Mammary epithelial cell (primary cell): ENCODE measurements around the gene CLMP.

Source experiments
- EZH2 ChIP-seq: IDR thresholded peaks from 2 replicates; pipeline ENCODE4 v1.6.1; 2012; ENCODE audit warnings: low read length, inconsistent platforms, borderline replicate concordance
- TF ChIP-seq, protein P1 (sequence below), 2 donors: IDR thresholded peaks in 1 of 2; conservative IDR thresholded peaks in 1 of 2; 2 replicates each; pipeline ENCODE4 v1.5.1; 2011 to 2012; ENCODE audit warnings: inconsistent platforms in 2 of 2, low read length in 2 of 2, mild to moderate bottlenecking in 2 of 2, control low read depth in 1 of 2, low read depth in 1 of 2; ENCODE audit not compliant: insufficient read depth in 1 of 2; ENCODE audit errors: extremely low read depth in 1 of 2

DNA sequence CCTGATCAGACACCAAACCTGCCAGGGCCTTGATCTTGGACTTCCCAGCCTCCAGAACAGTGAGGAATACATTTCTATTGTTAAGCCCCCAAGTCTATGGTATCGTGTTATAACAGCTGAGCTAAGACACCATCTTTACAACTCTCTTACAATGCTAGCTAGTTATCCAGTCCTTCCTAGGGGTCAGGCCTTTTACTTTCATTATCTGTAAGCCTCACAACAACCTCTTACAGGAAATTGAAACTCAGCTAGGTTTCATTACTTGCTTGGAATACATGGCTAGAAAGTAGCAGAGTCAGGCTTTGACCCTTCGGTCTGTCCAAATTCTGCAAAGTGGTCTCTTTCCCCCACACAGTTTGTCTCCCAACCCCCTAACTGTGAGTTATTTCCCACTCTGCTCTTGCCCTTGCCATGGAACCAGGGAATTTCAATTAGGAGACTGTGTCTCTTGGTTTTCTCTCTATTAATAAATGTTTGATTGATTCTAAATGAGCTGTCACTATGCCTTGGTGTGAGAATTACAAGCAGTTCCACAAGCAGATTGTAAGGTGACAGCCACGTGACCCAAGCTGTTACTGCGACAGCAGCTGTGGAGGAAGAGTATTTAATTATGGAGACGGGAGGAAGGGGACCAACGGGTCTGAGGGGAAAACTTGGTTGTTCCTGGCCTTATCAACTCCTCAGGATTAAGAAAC is 38.4 kb upstream of the CLMP start:
- TF ChIP-seq, protein P1, sequence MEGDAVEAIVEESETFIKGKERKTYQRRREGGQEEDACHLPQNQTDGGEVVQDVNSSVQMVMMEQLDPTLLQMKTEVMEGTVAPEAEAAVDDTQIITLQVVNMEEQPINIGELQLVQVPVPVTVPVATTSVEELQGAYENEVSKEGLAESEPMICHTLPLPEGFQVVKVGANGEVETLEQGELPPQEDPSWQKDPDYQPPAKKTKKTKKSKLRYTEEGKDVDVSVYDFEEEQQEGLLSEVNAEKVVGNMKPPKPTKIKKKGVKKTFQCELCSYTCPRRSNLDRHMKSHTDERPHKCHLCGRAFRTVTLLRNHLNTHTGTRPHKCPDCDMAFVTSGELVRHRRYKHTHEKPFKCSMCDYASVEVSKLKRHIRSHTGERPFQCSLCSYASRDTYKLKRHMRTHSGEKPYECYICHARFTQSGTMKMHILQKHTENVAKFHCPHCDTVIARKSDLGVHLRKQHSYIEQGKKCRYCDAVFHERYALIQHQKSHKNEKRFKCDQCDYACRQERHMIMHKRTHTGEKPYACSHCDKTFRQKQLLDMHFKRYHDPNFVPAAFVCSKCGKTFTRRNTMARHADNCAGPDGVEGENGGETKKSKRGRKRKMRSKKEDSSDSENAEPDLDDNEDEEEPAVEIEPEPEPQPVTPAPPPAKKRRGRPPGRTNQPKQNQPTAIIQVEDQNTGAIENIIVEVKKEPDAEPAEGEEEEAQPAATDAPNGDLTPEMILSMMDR (conservative IDR thresholded peaks at IDR 0.05 in 1 of 2, IDR thresholded peaks at IDR 0.05 in 1 of 2; ENCODE audit: extremely low read depth in 1 of 2, insufficient read depth in 1 of 2, low read depth in 1 of 2, low read length in 2 of 2) = no peak
- TF ChIP-seq EZH2 = no peak
